KG1 (cell line): Measurements from ENCODE around the gene PANX2.
"Not testable (repeated sequence)": the region's sequence is repeated elsewhere in the genome, so short reads cannot be mapped to it uniquely, and the experiment has no call there.

ENCODE experiments used
- DNase-seq: peaks from one replicate; lab custom pipeline; 2025; lab: John Stamatoyannopoulos, UW

The PANX2 gene

GRCh38 chr22:50199251-50199721, 28.8 kb downstream of the PANX2 start:
- DNase-seq, result no peak

DNA sequence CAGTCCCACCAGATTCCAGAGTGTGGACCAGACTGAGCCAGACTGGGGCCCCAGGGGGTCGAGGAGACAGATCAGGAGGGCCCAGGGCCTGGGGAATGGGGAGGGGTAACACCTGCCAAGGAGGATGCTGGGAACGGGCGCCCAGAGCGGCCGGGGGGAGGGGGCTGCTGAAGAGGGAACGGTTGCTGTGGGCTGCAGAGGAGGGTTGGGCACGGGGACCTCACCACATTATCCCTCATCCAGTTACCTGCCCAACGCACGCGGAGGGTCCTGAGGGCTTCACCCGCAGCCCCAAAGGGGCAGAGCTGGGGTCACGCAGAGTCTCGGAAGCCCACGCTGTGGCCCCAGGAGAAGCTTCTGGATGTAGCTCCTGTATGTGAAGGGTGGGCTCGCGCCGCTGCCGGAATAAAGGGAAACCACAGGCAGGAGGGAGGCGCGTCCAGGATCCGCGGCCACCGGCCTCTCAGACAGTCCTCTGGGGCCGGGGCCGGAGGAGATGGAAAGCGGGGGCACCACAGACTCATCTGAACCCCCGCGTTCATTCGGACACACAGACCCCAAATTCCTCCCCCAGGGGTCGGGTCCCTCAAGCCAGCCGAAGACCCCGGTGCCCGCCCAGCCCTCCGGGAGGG, 29.4 kb downstream of the PANX2 start:
- no peak for DNase-seq

GRCh38 chr22:50200461-50201190, 30.1 kb downstream of the PANX2 start, which contains the start of gene SELENOO:
Gene SELENOO (plus strand): TSS chr22:50201011. CDS start chr22:50201037, 26 bp downstream.
- DNase-seq, result no peak

DNA sequence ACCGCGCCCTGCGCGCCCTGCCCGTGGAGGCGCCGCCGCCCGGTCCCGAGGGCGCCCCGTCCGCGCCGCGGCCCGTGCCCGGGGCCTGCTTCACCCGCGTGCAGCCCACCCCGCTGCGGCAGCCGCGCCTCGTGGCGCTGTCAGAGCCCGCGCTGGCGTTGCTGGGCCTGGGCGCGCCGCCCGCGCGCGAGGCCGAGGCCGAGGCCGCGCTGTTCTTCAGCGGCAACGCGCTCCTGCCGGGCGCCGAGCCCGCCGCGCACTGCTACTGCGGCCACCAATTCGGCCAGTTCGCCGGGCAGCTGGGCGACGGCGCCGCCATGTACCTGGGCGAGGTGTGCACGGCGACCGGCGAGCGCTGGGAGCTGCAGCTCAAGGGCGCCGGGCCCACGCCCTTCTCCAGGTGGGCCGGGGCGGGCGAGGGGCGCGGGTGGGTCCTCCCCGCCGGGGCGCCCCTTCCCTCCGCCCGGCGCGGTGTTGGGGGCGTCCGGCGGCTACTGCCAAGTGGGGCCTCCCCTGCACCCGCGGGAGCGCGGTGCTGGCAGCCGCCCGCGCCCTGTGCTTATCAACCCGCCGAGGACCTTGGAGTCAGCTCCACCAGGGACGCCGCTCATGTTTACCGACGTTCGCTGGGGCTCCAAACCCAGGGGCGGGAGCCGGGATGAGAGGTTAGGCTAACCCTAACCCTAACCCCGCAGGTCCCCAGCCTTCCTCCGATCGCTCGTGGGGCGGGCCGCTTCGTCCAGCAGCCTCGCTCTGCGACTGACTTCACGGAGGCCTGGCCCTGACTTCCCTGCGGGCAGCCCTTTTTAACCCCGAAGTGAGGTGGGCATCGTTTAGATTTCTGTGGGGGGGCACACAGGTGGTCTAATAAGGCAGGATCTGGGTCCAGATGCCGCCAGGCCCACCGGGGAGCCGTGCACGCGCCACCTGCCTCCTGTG, 30.9 kb downstream of the PANX2 start:
- no peak for DNase-seq

GRCh38 chr22:50202130-50202666, 31.7 kb downstream of the PANX2 start:
- no peak for DNase-seq

DNA sequence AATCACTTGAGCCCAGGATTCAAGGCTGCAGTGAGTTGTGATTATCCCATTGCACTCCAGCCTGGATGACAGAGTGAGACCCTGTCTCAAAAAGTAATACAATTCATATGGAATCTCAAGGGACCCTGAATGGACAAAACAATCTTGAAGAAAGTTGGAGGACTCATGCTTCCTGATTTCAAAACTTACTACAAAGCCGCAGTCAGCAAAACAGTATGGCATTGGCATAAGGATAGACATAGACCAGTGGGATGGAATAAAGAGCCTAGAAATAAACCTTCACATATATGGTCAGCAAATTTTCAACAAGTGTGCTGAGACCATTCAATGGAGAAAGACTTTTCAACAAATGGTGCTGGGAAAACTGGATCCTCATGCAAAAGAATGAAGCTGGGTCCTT, 32.8 kb downstream of the PANX2 start:
- no peak for DNase-seq

DNA sequence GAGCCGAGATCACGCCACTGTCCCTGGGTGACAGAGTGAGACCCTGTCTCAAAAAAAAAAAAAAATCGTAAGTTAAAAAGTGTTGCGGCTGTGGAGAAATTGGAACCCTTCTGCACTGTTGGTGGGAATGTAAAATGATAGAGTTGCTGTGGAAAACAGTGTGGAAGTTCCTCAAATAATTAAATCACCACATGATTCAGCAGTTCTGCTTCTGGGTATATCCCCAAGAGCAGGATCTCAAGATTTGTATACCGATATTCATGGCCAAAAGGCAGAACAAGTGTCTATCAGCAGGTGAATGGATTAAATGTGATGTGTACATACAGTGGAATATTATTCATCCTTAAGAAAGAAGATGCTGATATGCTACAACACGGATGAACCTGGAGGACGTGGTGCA, 34.0 kb downstream of the PANX2 start:
- no peak for DNase-seq

- not testable (repeated sequence) for DNase-seq
Measured at GRCh38 chr22:50204998-50205397, 34.5 kb downstream of the PANX2 start.

- DNase-seq, result no peak
Measured at GRCh38 chr22:50205781-50206569, 35.4 kb downstream of the PANX2 start.

DNA sequence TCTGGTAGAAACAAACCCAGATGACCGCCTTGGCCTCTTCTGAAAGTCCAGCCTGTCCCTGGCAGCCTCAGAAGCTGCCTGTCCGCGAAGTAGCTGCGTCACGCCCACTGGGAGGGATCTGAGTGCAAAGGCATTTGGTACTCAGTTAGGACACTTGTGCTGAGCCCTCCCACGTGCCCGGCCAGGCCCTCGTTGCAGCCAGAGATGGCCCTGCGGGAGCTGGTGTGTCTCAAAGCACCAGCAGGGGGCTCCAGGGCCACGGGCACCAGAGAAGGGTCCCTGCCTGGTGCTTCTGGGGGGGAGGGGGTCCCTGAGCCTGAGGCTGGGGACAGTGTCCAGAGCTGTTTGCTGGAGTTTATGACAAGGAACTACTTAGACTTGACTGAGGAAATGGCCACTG, 36.1 kb downstream of the PANX2 start:
- DNase-seq, result no peak

- DNase-seq, result no peak
Measured at GRCh38 chr22:50207383-50208140, 37.0 kb downstream of the PANX2 start.

- no peak for DNase-seq
Measured at GRCh38 chr22:50208430-50208938, 38.0 kb downstream of the PANX2 start.

DNA sequence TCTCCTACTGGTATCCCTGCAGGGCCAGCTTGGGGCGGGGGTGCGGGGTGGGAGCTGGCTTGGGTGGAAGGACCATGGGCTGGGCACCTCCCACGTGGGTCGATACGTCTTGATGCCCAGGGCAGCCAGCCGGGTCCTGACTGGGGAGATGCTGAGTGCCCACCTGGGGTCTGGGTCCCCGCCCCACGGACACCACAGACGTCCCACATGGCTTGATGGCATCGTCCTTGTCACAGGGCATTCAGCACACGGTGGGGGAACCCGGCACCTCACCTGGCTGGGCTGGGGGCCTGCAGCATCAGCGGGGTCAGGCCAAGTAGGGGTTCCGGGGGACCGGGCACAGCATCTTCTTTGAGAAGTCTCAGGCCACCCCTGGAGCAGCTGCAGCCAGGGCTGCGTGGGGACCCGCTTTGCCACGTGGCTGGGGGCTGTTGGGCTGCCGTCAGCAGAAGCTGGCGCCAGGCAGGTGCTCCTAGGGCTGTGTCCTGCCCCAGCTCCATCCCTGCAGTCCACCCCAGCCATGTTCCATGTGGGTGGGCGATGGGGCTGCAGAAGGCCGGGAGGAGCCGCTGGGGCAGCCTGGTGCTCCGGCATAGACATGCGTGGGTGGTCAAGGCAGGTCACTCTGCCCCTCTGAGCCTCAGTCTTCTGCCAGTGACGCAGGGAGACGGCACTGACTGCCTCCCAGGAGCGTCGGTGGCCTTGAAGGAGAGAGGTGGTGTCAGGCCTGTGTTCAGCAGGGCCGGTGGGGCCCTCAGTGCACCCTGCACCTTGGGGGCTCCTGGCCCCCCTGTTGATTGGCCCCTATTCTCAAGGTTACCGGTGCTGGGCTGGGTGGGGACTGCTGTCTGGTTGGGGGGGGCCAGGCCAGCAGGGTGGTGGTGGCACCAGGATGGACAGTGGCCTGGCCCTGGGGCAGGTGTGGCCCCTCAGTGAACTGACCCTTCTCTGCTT, 38.7 kb downstream of the PANX2 start:
- DNase-seq, result no peak

DNA sequence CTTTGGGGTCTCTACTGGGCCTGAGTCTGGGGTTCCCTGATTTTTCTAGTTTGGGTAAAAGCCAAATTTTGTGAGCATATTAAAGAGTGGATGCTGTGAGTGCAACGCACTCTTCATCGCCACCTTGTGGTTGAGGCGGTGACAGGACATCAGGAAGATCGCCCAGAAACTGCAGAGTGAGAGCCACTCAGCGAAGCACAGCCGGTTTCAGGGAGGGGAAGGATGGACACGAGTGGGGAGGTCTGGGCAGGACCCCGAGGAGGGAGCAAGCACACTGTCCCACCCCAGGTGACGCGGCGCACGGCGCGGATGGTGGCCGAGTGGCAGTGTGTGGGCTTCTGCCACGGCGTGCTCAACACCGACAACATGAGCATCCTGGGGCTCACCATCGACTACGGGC, 39.4 kb downstream of the PANX2 start:
- DNase-seq, result peak; percentile 46

- no peak for DNase-seq
Measured at GRCh38 chr22:50210378-50211139, 40.0 kb downstream of the PANX2 start.

GRCh38 chr22:50211147-50211546, 40.6 kb downstream of the PANX2 start:
- DNase-seq, result no peak

DNA sequence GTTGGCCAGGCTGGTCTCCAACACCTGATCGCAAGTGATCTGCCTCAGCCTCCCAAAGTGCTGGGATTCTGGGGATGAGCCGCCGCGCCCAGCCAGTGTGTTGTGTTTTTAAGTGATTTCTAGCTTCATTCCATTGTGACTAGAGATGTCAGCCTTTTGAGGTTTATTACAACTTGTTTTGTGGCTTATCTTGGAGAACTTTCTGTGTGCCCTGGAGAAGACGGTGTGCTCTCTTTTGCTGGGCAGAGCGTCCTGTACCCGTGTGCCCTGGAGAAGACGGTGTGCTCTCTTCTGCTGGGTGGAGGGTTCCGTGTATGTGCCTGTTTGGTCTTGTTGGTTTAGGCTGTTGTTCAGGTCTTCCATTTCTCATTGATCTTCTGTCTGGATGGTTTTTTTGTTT, 42.7 kb downstream of the PANX2 start:
- no peak for DNase-seq

DNA sequence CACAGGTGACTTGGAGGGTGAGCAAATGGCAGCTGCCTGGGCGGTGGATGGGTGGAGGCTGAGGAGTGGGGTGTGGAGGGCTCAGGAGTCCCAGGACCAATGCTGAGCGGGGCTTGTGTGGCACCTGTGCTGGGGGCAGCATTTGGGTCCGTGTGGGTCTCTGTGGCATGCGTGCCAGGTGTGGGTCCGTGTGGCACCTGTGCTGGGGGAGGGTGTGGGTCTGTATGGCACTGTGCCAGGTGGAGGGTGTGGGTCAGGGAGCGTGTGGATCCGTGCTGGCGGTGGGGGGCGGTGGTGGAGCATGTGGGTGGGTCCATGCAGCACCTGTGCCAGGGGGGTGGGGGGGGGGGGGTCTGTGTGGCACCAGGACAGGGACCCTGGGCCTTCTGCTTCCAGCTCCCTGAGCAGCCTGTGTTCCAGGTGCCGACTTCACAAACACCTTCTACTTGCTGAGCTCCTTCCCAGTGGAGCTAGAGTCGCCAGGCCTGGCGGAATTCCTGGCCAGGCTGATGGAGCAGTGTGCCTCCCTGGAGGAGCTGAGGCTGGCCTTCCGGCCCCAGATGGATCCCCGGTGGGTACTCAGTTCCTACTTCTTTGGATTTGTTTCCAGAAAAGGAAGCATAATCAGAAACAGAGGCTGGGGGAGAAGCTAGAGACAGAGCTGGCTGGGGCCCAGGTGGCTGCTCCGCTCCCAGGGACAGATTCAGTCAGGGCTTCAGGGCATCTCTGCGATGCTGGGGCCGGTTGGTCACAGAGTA, 44.9 kb downstream of the PANX2 start:
- DNase-seq, result no peak
